SK-N-MC (cell line): Measurements from ENCODE around the gene PLEKHH3.

Source experiments
- EZH2 ChIP-seq: fragments of 200-600 bp; sonication (generic); IDR thresholded peaks from one replicate; pipeline ENCODE4 v1.6.1; 2017; ENCODE audit warnings: antibody characterized with exemption
- POLR2AphosphoS5 ChIP-seq: IDR thresholded peaks from 2 replicates; pipeline ENCODE4 v1.6.1; 2012; ENCODE audit warnings: mild to moderate bottlenecking, low read depth, low read length, borderline replicate concordance

GRCh38 chr17:42692489-42692888, 15.7 kb upstream of the PLEKHH3 start:
- no peak for TF ChIP-seq EZH2
- TF ChIP-seq POLR2AphosphoS5 = no peak
